HepG2 (cell line): ENCODE data around the gene LTB4R. TPM values are rescaled to one million over a fixed set of nuclear protein-coding genes. Genes with fewer than 3 reads are reported as not detected.

Experiments used
- CBFB ChIP-seq: sonication (generic); formaldehyde crosslinking; IDR thresholded peaks from 2 replicates; pipeline ENCODE4 v1.4.0; 2020; ENCODE audit warnings: missing genetic modification reagents
- FLYWCH1 ChIP-seq: sonication (generic); formaldehyde crosslinking; IDR thresholded peaks from 2 replicates; pipeline ENCODE4 v1.8.1; 2023; ENCODE audit warnings: mild to moderate bottlenecking, missing genetic modification reagents
- KLF11 ChIP-seq: IDR thresholded peaks from 2 replicates; pipeline ENCODE4 v1.6.1; 2016; ENCODE audit warnings: missing compliant biosample characterization
- MAFG ChIP-seq: sonication (generic); formaldehyde crosslinking; IDR thresholded peaks from 2 replicates; pipeline ENCODE4 v1.5.1; 2020; ENCODE audit warnings: mild to moderate bottlenecking, missing genetic modification reagents
- MBD4 ChIP-seq: IDR thresholded peaks from 2 replicates; pipeline ENCODE4 v1.6.1; 2012; ENCODE audit warnings: low read length, inconsistent platforms, borderline replicate concordance
- MEF2D ChIP-seq: sonication (generic); formaldehyde crosslinking; IDR thresholded peaks from 2 replicates; pipeline ENCODE4 v1.5.1; 2020; ENCODE audit warnings: mild to moderate bottlenecking, missing genetic modification reagents
- NFYC ChIP-seq: IDR thresholded peaks from 2 replicates; pipeline ENCODE4 v1.6.1; 2016; ENCODE audit warnings: missing genetic modification reagents, missing compliant biosample characterization
- RARG ChIP-seq: sonication (generic); formaldehyde crosslinking; IDR thresholded peaks from 2 replicates; pipeline ENCODE4 v1.4.0; 2020; ENCODE audit warnings: low read depth, mild to moderate bottlenecking, missing genetic modification reagents
- SALL1 ChIP-seq: sonication (generic); formaldehyde crosslinking; IDR thresholded peaks from 2 replicates; pipeline ENCODE4 v1.8.0; 2022; ENCODE audit warnings: mild to moderate bottlenecking, missing genetic modification reagents
- TARDBP ChIP-seq: sonication (generic); formaldehyde crosslinking; IDR thresholded peaks from 2 replicates; pipeline ENCODE4 v1.8.0; 2022; ENCODE audit warnings: mild to moderate bottlenecking, missing genetic modification reagents
- ZBTB8A ChIP-seq: sonication (generic); formaldehyde crosslinking; IDR thresholded peaks from 2 replicates; pipeline ENCODE4 v1.4.0; 2020; ENCODE audit warnings: mild to moderate bottlenecking, low read depth, missing genetic modification reagents, borderline replicate concordance
- ZNF207 ChIP-seq: fragments of 450-650 bp; IDR thresholded peaks from 2 replicates; pipeline ENCODE4 v1.6.1; 2016; ENCODE audit warnings: antibody characterized with exemption, borderline replicate concordance
- ZNF318 ChIP-seq: sonication (generic); formaldehyde crosslinking; IDR thresholded peaks from 2 replicates; pipeline ENCODE4 v1.4.0; 2020; ENCODE audit warnings: mild to moderate bottlenecking, missing genetic modification reagents
- ZNF512 ChIP-seq: sonication (generic); formaldehyde crosslinking; IDR thresholded peaks from 2 replicates; pipeline ENCODE4 v1.4.0; 2020; ENCODE audit warnings: mild to moderate bottlenecking, missing genetic modification reagents
- ZNF556 ChIP-seq: sonication (generic); formaldehyde crosslinking; IDR thresholded peaks from 2 replicates; pipeline ENCODE4 v1.4.0; 2020; ENCODE audit warnings: mild to moderate bottlenecking, missing genetic modification reagents, borderline replicate concordance
- ZNF691 ChIP-seq: sonication (generic); formaldehyde crosslinking; IDR thresholded peaks from 2 replicates; pipeline ENCODE4 v1.4.0; 2020; ENCODE audit warnings: missing genetic modification reagents, low read depth, mild to moderate bottlenecking, borderline replicate concordance
- polyA plus RNA-seq, 8 experiments: library from polyadenylated mRNA; depleted of rRNA in 3 of 8; stranded (reverse) in 7 of 8; unstranded in 1 of 8; fragments of >200 nt; fragmentation: Illumina TruSeq in 4 of 8; extraction: Trizol in 4 of 8; gene quantifications; 2 replicates each; pipeline versions ENCODE4 v1.2.1 to v1.2.3, GENCODE V29; 2011 to 2016; ENCODE audit warnings: low read depth in 4 of 8, missing spikeins in 1 of 8, mixed read lengths in 1 of 8; ENCODE audit not compliant: insufficient read depth in 1 of 8
- total RNA-seq, 5 experiments: library from RNA; depleted of rRNA; stranded (reverse); fragments of >200 nt; fragmentation: Illumina TruSeq; extraction: Trizol; gene quantifications; 2 replicates each; pipeline ENCODE4 v1.2.3, GENCODE V29; 2016; ENCODE audit warnings: low read depth in 1 of 5
- TF ChIP-seq, protein P1 (sequence below): sonication (generic); formaldehyde crosslinking; IDR thresholded peaks from 2 replicates; pipeline ENCODE4 v1.4.0; 2020; ENCODE audit warnings: missing genetic modification reagents

Gene LTB4R
- total and polyA plus RNA-seq, 2 of the 13 experiments (the other 11 are each of a cell fraction or from before 2014, with no cell fraction given) = 3.2 to 8.2 TPM

DNA sequence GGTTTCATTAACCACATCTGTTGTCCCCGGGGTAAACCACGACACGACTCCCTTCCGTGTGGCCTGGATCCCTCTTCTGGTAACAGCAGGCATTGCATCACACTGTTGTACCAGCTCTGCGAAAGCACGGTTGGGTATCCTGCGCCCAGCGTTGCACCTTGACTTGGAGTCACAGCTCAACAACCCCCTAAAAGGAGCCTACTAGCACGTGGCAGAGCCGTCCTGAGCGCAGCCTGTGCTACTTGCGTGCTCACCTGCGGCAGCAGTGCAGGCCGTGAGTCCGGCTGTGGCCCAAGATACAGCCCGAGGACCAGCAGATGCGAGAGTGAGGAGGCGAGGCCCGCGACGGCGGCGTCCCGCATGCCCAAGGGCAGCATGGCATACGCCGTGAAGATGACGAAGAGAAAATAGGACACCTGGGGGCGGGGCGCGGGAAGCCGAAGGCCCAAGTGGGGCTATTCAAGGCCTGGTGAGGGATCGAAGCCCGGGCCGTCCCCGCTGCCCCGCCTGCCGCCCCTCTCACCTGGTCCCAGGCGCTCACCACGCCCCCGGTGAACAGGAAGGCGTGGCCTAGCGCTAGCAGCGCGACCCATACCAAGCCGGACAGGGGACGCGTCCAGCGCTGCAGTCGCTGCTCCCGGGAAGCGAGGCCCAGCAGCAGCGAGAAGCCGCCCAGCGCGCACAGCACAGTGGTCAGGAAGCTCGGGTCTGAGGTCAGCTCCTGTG lies 21.1 kb downstream of the LTB4R start (continued):
- TF ChIP-seq KLF11 (CRISPR knock-in tag) = peak; percentile 64; the same call in 1 of the 2 replicates
- no peak for TF ChIP-seq MBD4
- TF ChIP-seq ZNF512 (CRISPR knock-in tag) = no peak; the same call in 1 of the 2 replicates
- TF ChIP-seq ZNF556 (CRISPR knock-in tag) = peak; percentile 93; the same call in 1 of the 2 replicates
- TF ChIP-seq RARG = peak; percentile 93; the same call in 1 of the 2 replicates
- TF ChIP-seq FLYWCH1 (CRISPR knock-in tag) = no peak
- TF ChIP-seq TARDBP (CRISPR knock-in tag) = 0 out of 2 replicates have a peak, but pooled peaks have one; percentile 9
- TF ChIP-seq MEF2D (CRISPR knock-in tag) = peak; percentile 88; the same call in 1 of the 2 replicates
- peak; percentile 87 for TF ChIP-seq ZNF691 (CRISPR knock-in tag)
- peak; percentile 98 for TF ChIP-seq ZBTB8A
- TF ChIP-seq ZNF207 = no peak
- TF ChIP-seq ZNF318 (CRISPR knock-in tag) = peak; percentile 94
- TF ChIP-seq, protein P1, sequence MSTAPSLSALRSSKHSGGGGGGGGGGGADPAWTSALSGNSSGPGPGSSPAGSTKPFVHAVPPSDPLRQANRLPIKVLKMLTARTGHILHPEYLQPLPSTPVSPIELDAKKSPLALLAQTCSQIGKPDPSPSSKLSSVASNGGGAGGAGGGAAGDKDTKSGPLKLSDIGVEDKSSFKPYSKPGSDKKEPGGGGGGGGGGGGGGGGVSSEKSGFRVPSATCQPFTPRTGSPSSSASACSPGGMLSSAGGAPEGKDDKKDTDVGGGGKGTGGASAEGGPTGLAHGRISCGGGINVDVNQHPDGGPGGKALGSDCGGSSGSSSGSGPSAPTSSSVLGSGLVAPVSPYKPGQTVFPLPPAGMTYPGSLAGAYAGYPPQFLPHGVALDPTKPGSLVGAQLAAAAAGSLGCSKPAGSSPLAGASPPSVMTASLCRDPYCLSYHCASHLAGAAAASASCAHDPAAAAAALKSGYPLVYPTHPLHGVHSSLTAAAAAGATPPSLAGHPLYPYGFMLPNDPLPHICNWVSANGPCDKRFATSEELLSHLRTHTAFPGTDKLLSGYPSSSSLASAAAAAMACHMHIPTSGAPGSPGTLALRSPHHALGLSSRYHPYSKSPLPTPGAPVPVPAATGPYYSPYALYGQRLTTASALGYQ = no peak
- TF ChIP-seq MAFG (CRISPR knock-in tag) = peak; percentile 71
- peak; percentile 53 for TF ChIP-seq NFYC (CRISPR knock-in tag)
- peak; percentile 89; the same call in 1 of the 2 replicates for TF ChIP-seq CBFB (CRISPR knock-in tag)
- peak; percentile 80 for TF ChIP-seq SALL1 (CRISPR knock-in tag)
